CD8-positive, alpha-beta memory T cell (primary cell): ENCODE measurements around the gene PTPRE. TPM values are rescaled to one million over a fixed set of nuclear protein-coding genes. Genes with fewer than 3 reads are reported as not detected.

Source experiments
- CTCF ChIA-PET: fragments of 350-600 bp; sonication (Branson Sonifier 250); formaldehyde crosslinking; loops from one replicate; lab custom pipeline; 2021; ENCODE audit warnings: antibody characterized with exemption; lab: Charles Lee
- POLR2A ChIA-PET: fragments of 350-600 bp; sonication (Branson Sonifier 250); formaldehyde crosslinking; loops from one replicate; lab custom pipeline; 2021; ENCODE audit warnings: antibody characterized with exemption; lab: Charles Lee
- DNase-seq, 5 donors: peaks; one replicate each; pipeline versions ENCODE4 v3.0.0 to v3.0.0-alpha.2; 2020 to 2022; ENCODE audit warnings: mixed read lengths in 1 of 5
- H3K27ac ChIP-seq: one replicate; pipeline ENCODE4 v1.7.0; 2013; ENCODE audit warnings: low read depth, mild to moderate bottlenecking, low read length, moderate library complexity
- H3K27me3 ChIP-seq: 2 replicates; pipeline ENCODE4 v1.7.0; 2013; ENCODE audit warnings: low read length, mild to moderate bottlenecking; ENCODE audit not compliant: insufficient read depth, poor library complexity, severe bottlenecking
- H3K36me3 ChIP-seq: 2 replicates; pipeline ENCODE4 v1.7.0; 2013; ENCODE audit warnings: mild to moderate bottlenecking, low read length, moderate library complexity; ENCODE audit not compliant: insufficient read depth
- H3K4me1 ChIP-seq: 2 replicates; pipeline ENCODE4 v1.7.0; 2013; ENCODE audit warnings: mild to moderate bottlenecking, low read length, moderate library complexity; ENCODE audit not compliant: insufficient read depth
- H3K4me3 ChIP-seq: 2 replicates; pipeline ENCODE4 v1.7.0; 2013; ENCODE audit warnings: mild to moderate bottlenecking, low read length
- H3K9me3 ChIP-seq: 2 replicates; pipeline ENCODE4 v1.7.0; 2013; ENCODE audit warnings: mild to moderate bottlenecking, low read length
- H3K27ac Mint-ChIP-seq, 8 donors: one replicate each; pipeline ENCODE4 v1.8.0; 2020 to 2021; ENCODE audit warnings: mixed read lengths in 8 of 8, mild to moderate bottlenecking in 6 of 8, inconsistent platforms in 3 of 8, moderate library complexity in 3 of 8
- H3K27me3 Mint-ChIP-seq, 2 donors: one replicate each; pipeline ENCODE4 v1.8.0; 2020 to 2021; ENCODE audit warnings: mixed read lengths in 2 of 2, mild to moderate bottlenecking in 1 of 2, moderate library complexity in 1 of 2
- H3K36me3 Mint-ChIP-seq, 3 donors: one replicate each; pipeline ENCODE4 v1.8.0; 2020 to 2021; ENCODE audit warnings: mixed read lengths in 3 of 3, inconsistent platforms in 1 of 3, mild to moderate bottlenecking in 1 of 3
- H3K4me1 Mint-ChIP-seq, 3 donors: one replicate each; pipeline ENCODE4 v1.8.0; 2020 to 2021; ENCODE audit warnings: mixed read lengths in 3 of 3, inconsistent platforms in 1 of 3, mild to moderate bottlenecking in 1 of 3
- H3K4me3 Mint-ChIP-seq, 7 donors: one replicate each; pipeline ENCODE4 v1.8.0; 2020 to 2021; ENCODE audit warnings: mixed read lengths in 7 of 7, mild to moderate bottlenecking in 6 of 7, moderate library complexity in 4 of 7, inconsistent platforms in 2 of 7
- H3K9me3 Mint-ChIP-seq, 5 donors: one replicate each; pipeline ENCODE4 v1.8.0; 2020 to 2022; ENCODE audit warnings: mixed read lengths in 5 of 5, mild to moderate bottlenecking in 3 of 5, moderate library complexity in 2 of 5, inconsistent platforms in 1 of 5
- polyA plus RNA-seq: library from polyadenylated mRNA; unstranded; fragments of 300-500 nt; fragmentation: Illumina TruSeq; gene quantifications from one replicate; pipeline ENCODE4 v1.2.3, GENCODE V29; 2021
- total RNA-seq, 2 experiments: library from RNA; stranded (reverse); gene quantifications; one replicate each; pipeline ENCODE4 v1.2.3, GENCODE V29; 2021

The PTPRE gene
- total and polyA plus RNA-seq, 3 experiments from 2014 or later: 25.2 to 29.5 (median 26.0) TPM

DNA sequence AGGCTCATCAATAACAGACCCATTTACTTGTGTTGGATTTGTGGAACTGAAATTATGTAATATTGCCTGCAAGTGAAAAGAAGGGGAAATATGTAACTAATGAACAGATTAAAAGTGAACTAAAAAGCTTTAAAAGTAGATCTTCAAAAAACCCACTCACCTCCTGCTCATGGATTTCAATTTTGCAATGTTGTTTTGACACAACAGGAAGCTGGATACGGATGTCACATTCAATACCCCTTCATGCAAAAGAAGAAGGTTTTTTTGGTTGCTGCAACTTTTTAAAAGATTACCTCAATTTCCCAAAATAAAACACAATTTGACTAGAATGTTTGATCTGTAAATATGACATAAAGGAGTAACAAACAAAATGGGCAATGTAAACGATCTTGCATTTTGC is 216.0 kb downstream of the PTPRE start:
- Histone ChIP-seq H3K27me3 (peaks cover 21% of the 10 kb centered on the region), H3K4me1 (peaks cover 22% of the 10 kb centered on the region), H3K9me3 (no peaks in the 10 kb centered on the region), H3K36me3 (no peaks in the 10 kb centered on the region), H3K27ac (no peak overlapping the region), H3K4me3 (no peak overlapping the region)
- H3K36me3 Mint-ChIP-seq: peaks cover 0 to 1% (median 0%) of the 10 kb centered on the region in 3 donors
- no peaks in the 10 kb centered on the region for H3K9me3 Mint-ChIP-seq
- H3K4me1 Mint-ChIP-seq: peaks cover 31 to 69% (median 49%) of the 10 kb centered on the region in 3 donors
- POLR2A ChIA-PET: no interaction called here
- peak overlapping the region in 3 of 7 donors; percentile 7 to 57 (median 23) for H3K4me3 Mint-ChIP-seq
- no peak for DNase-seq
- peaks cover 19 to 40% of the 10 kb centered on the region in 2 donors for H3K27me3 Mint-ChIP-seq
- H3K27ac Mint-ChIP-seq: peak overlapping the region in 3 of 8 donors; percentile 35 to 87 (median 47)
- CTCF ChIA-PET: interaction anchor here (1.1 to 1.9 kb wide), 2 partner anchors 26 to 89 kb away, joined by 5 read pairs; no protein-coding TSS in a partner anchor

DNA sequence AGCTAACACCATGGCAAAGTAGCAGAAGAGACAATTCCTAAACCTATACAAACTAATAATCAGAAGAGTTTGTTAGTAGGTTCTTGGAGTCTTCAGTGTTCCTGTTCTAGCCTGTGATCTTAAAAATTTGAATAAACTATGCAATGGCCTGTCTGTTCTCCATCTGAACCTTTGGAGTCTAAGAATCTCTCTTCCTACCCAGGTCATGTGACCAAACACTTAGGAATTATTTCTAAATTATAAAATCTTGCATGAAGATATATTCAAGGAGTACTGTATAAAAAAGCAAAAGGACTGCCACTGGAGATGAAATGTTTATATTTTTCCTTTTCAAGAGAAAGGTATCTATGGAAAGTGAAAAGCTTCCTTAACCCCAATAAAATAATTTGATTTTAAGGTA is 216.9 kb downstream of the PTPRE start:
- Histone ChIP-seq H3K4me3 (no peak overlapping the region), H3K27me3 (peaks cover 21% of the 10 kb centered on the region), H3K27ac (no peak overlapping the region), H3K9me3 (no peaks in the 10 kb centered on the region), H3K36me3 (no peaks in the 10 kb centered on the region), H3K4me1 (peaks cover 22% of the 10 kb centered on the region)
- no peak for DNase-seq
- ChIA-PET POLR2A (no interaction called here), CTCF (interaction anchor here (1.0 to 1.9 kb wide), 4 partner anchors 11 to 88 kb away, joined by 3 to 6 read pairs (median 5); no protein-coding TSS in a partner anchor)
- H3K36me3 Mint-ChIP-seq: peaks cover 0 to 1% (median 0%) of the 10 kb centered on the region in 3 donors
- peak overlapping the region in 4 of 7 donors; percentile 24 to 92 (median 74) for H3K4me3 Mint-ChIP-seq
- peaks cover 31 to 69% (median 49%) of the 10 kb centered on the region in 3 donors for H3K4me1 Mint-ChIP-seq
- no peaks in the 10 kb centered on the region for H3K9me3 Mint-ChIP-seq
- H3K27ac Mint-ChIP-seq: peak overlapping the region in 1 of 8 donors; percentile 18
- peaks cover 19 to 37% of the 10 kb centered on the region in 2 donors for H3K27me3 Mint-ChIP-seq

DNA sequence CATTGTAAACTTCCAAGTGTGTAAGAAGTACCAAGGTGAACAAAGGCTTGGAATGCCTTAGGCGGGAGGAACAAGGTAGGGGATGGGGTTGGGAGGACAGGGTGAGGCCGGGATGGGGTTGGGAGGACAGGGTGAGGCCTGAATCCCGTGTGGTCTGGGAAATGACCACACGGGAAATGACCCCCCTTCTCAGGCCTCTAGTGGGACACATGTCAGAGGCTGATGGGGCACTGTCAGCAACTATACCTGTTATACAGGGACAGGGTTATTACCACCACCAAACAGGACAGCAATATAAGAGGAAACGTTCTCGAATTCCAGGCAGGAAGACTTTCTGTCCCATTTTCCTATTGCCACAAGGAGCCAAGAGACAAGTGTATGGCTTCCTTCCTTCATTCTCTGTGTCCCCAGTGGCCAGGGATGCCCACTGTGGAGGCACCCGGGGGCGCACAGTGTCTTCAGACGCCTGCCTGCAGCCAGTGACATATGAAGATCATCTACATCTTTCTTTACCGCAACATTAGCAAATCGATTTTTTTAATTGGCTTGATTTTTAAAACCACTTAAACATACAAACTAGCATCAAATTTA is 218.0 kb downstream of the PTPRE start:
- ChIA-PET POLR2A (no interaction called here), CTCF (interaction anchor here (0.9 to 1.9 kb wide), 3 partner anchors 12 to 56 kb away, joined by 3 to 6 read pairs (median 5); no protein-coding TSS in a partner anchor)
- Mint-ChIP-seq H3K4me1 (peaks cover 31 to 61% (median 49%) of the 10 kb centered on the region in 3 donors), H3K27ac (peak overlapping the region in 5 of 8 donors; percentile 43 to 86 (median 67)), H3K27me3 (peaks cover 19 to 37% of the 10 kb centered on the region in 2 donors), H3K36me3 (peaks cover 0 to 1% (median 0%) of the 10 kb centered on the region in 3 donors), H3K9me3 (no peaks in the 10 kb centered on the region), H3K4me3 (peak overlapping the region; percentile 87 to 94 (median 91))
- no peaks in the 10 kb centered on the region for H3K36me3 ChIP-seq
- H3K27ac ChIP-seq: peak overlapping the region; percentile 58
- H3K9me3 ChIP-seq: no peaks in the 10 kb centered on the region
- H3K27me3 ChIP-seq: peaks cover 21% of the 10 kb centered on the region
- peaks cover 22% of the 10 kb centered on the region for H3K4me1 ChIP-seq
- DNase-seq: no peak
- H3K4me3 ChIP-seq: peak overlapping the region; percentile 64

DNA sequence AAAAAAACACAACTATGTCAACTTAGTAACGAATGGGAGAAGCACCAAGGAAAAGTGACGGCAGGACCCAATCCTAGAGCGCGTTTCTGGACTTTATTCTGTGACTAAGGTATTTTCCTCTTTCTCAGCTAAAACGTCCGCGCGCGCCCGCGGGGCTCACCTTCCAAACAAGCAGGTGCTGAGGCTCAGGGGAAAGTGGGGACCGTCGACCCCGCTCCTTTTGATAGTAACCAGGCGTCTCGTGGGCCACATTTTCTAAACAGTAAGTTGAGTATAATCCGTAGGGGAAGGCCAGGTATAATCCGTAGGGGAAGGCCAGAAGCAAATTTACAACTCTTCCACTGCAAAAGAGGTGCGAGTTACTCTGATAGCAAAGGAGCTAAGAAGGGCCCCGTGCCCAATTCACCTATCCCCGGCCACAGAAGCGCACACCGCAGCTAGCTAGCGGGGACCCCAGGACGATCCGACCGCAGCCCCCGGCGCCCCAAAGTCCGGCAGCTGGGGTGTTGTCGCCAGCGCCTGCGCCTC is 218.6 kb downstream of the PTPRE start:
- Mint-ChIP-seq H3K27me3 (peaks cover 19 to 37% of the 10 kb centered on the region in 2 donors), H3K9me3 (no peaks in the 10 kb centered on the region), H3K36me3 (peaks cover 0 to 1% (median 0%) of the 10 kb centered on the region in 3 donors), H3K4me1 (peaks cover 31 to 59% (median 49%) of the 10 kb centered on the region in 3 donors), H3K27ac (peak overlapping the region; percentile 13 to 89 (median 78)), H3K4me3 (peak overlapping the region; percentile 87 to 94 (median 91))
- no peaks in the 10 kb centered on the region for H3K36me3 ChIP-seq
- peak in 1 of 5 donors; percentile 22 for DNase-seq
- H3K27ac ChIP-seq: peak overlapping the region; percentile 58
- no peaks in the 10 kb centered on the region for H3K9me3 ChIP-seq
- ChIA-PET CTCF (interaction anchor here (0.7 to 0.9 kb wide), 2 partner anchors 56 to 86 kb away, joined by 3 read pairs; no protein-coding TSS in a partner anchor), POLR2A (no interaction called here)
- H3K4me3 ChIP-seq: peak overlapping the region; percentile 64
- H3K4me1 ChIP-seq: peaks cover 22% of the 10 kb centered on the region
- peaks cover 21% of the 10 kb centered on the region for H3K27me3 ChIP-seq

DNA sequence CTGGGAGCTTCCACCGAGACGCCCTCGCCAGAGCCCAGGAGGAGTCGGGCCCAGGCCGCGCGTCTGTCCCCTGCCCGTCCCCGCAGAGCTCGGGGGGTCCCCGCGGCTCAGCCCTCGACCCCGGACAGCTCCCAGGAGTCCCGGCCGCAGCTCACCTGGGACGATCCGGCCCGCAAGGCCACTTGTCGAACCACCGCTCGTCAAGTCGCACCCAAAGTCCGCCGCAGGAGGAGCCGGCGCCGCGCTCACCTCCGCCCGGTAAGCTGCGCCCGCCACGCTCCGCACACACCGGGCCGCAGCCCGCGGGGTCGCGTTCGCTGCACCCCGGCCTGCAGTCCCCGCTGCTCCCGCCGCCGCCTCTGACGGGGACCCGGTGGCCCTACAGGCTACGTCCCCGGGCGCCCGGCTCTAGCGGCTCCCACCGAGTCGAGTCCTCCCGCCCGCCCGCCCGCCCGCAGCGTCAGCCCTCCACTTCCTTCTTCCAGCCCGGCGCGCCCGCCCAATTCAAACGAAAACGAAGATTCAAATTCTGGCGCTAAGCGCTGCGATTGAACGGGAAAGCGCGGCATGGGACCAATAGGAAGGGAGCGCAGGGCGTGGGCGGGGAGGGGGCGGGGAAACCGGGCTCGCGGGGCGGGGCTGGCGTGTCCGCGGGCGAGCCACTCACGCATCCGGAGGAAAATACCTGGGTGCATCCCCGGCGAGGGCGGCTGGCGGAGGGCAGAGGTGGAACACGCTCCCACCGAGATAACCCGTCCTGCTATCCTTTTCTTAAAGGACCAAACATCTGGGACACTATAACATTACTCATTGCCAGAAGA is 219.3 kb downstream of the PTPRE start, which contains the start of gene MKI67:
TSS of gene MKI67 (minus strand) at position 480 of the 821 bp plus-strand sequence. CDS start 756 bp downstream, outside the sequence.
- Histone ChIP-seq H3K4me1 (peaks cover 22% of the 10 kb centered on the region), H3K36me3 (no peaks in the 10 kb centered on the region), H3K4me3 (peak within 1 kb of the TSS; percentile 77), H3K27ac (peak within 1 kb of the TSS; percentile 58), H3K9me3 (no peaks in the 10 kb centered on the region), H3K27me3 (peaks cover 21% of the 10 kb centered on the region)
- ChIA-PET POLR2A (interaction anchor here (0.7 kb wide), 2 partner anchors 37 to 43 kb away, joined by 5 to 6 read pairs; no protein-coding TSS in a partner anchor), CTCF (interaction anchor here (0.6 to 1.4 kb wide), 6 partner anchors 12 to 86 kb away, joined by 3 to 5 read pairs (median 3); no protein-coding TSS in a partner anchor)
- Mint-ChIP-seq H3K4me1 (peaks cover 27 to 52% (median 46%) of the 10 kb centered on the region in 3 donors), H3K27me3 (peaks cover 19 to 37% of the 10 kb centered on the region in 2 donors), H3K36me3 (peaks cover 0 to 1% (median 0%) of the 10 kb centered on the region in 3 donors), H3K9me3 (no peaks in the 10 kb centered on the region), H3K27ac (peak within 1 kb of the TSS; percentile 52 to 95 (median 90)), H3K4me3 (peak within 1 kb of the TSS; percentile 87 to 94 (median 91))
- peak; percentile 83 to 92 (median 84) for DNase-seq

DNA sequence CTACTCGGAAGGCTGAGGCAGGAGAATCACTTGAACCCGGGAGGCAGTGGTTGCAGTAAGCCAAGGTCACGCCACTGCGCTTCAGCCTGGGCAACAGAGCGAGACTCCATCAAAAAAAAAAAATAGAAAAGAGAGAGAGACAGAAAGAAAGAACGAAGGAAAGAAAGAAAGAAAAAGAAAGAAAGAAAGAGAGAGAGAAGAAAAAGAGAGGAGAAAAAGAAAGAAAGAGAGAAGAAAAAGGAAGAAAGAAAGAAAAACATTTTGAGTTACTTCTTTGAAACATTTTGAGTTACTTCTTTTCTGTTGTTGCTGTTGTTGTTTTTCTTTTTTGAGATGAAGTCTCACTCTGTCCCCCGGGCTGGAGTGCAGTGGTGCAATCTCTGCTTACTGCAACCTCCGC is 221.7 kb downstream of the PTPRE start:
- Histone ChIP-seq H3K36me3 (no peaks in the 10 kb centered on the region), H3K4me1 (peaks cover 22% of the 10 kb centered on the region), H3K4me3 (no peak overlapping the region), H3K27ac (no peak overlapping the region), H3K27me3 (peaks cover 20% of the 10 kb centered on the region), H3K9me3 (no peaks in the 10 kb centered on the region)
- no peak overlapping the region for H3K27ac Mint-ChIP-seq
- POLR2A ChIA-PET: no interaction called here
- no peak for DNase-seq
- peaks cover 25 to 32% (median 31%) of the 10 kb centered on the region in 3 donors for H3K4me1 Mint-ChIP-seq
- peaks cover 0 to 1% (median 0%) of the 10 kb centered on the region in 3 donors for H3K36me3 Mint-ChIP-seq
- H3K27me3 Mint-ChIP-seq: peaks cover 19% of the 10 kb centered on the region in 2 donors
- CTCF ChIA-PET: no interaction called here
- H3K9me3 Mint-ChIP-seq: no peaks in the 10 kb centered on the region
- H3K4me3 Mint-ChIP-seq: no peak overlapping the region

DNA sequence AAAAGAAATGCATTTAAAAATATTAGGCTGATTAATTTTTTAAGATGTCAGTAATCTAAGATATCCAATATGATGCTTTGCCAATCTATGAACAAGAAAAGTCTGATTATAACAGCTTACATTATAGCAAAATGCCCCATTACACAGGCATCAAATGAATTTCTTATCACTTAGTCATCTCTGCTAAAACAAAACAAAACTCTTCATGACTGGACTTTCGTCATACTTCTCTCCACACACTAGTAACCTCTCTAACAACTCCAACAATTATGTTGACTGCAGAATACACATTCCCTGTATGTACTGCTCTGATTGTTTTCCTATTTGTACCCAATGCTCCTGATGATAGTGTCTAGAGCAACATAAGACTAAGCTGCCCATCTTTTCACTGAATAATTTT is 223.1 kb downstream of the PTPRE start:
- ChIA-PET CTCF (interaction anchor here (0.9 kb wide), 1 partner anchor 82 kb away, joined by 4 read pairs; no protein-coding TSS in a partner anchor), POLR2A (no interaction called here)
- Histone ChIP-seq H3K27ac (no peak overlapping the region), H3K4me3 (no peak overlapping the region), H3K27me3 (peaks cover 6% of the 10 kb centered on the region), H3K4me1 (peaks cover 13% of the 10 kb centered on the region), H3K36me3 (no peaks in the 10 kb centered on the region), H3K9me3 (no peaks in the 10 kb centered on the region)
- Mint-ChIP-seq H3K27me3 (peaks cover 6 to 10% of the 10 kb centered on the region in 2 donors), H3K4me3 (peak overlapping the region in 1 of 7 donors; percentile 71), H3K4me1 (peaks cover 12 to 17% (median 16%) of the 10 kb centered on the region in 3 donors), H3K27ac (no peak overlapping the region), H3K36me3 (peaks cover 0 to 1% (median 0%) of the 10 kb centered on the region in 3 donors), H3K9me3 (no peaks in the 10 kb centered on the region)
- no peak for DNase-seq
